ENCODE measurements around the gene LENG9.
"Not testable (repeated sequence)": the region's sequence is repeated elsewhere in the genome, so short reads cannot be mapped to it uniquely, and the experiment has no call there.

Gene LENG9

GRCh38 chr19:54477650-54478049, 14.1 kb upstream of the LENG9 start:
- DNase-seq = no peak

DNA sequence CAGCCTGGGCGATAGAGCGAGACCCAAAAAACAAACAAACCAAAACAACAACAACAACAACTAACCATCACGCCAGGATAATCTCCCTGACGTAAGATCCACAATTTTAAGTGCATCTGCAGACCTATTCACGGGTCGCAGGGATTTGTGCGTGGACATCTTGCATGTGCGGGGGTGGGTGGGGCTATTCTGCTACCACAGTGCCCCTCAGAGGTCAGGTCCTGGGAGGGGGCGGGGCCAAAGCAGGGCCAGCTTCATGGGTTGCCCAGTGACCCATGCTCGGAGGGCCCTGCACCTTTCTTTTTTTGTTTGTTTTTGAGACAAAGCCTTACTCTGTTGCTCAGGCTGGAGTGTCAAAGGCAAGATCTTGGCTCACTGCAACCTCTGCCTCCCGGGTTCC, 12.1 kb upstream of the LENG9 start:
- no peak for DNase-seq

GRCh38 chr19:54473892-54474372, 10.4 kb upstream of the LENG9 start:
- DNase-seq = no peak

DNA sequence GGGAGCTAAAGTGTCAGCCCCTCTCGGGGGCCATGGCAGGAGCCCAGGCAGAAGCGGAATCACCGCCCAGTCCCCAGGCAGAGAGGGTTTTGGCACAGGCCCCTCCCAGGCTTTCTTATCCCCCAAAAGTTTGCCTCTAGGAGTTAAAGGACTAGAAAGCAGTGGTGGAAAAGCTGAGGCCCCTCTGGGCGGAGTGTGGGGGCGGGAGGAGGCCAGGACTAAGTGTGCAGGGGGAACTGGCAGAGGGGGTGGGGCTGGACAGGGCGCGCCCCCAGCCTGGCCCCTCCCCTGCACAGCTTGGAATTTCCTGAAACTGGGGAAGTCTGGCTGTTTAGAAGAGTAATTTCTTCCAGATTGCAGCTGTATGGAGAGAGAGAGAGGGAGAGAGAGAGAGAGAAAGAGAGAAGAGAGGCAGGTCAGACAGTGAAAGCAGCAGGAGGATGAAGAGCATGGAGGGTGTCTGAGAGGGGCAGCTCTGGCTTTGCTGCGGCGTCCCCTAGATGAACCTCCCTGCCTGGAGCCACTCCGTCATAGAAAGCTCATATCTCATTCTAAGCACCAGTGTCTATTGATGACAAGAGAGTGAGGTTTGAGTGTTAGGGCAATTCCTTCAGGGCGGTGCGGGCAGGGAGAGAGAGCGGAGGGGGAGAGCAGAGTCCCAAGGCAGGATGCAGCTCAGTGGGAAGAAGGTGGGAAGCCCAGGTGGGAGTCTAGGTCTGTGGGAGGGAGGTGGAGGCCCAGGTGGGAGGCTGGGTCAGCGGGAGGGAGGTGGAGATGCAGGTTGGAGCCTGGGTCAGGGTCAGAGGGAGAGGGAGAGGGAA, 9.7 kb upstream of the LENG9 start, which contains the start of gene CDC42EP5:
CDC42EP5 (minus strand) TSS at position 226 of the 821 bp plus-strand sequence. CDS start 7,749 bp downstream, outside the sequence.
- no peak for DNase-seq

DNA sequence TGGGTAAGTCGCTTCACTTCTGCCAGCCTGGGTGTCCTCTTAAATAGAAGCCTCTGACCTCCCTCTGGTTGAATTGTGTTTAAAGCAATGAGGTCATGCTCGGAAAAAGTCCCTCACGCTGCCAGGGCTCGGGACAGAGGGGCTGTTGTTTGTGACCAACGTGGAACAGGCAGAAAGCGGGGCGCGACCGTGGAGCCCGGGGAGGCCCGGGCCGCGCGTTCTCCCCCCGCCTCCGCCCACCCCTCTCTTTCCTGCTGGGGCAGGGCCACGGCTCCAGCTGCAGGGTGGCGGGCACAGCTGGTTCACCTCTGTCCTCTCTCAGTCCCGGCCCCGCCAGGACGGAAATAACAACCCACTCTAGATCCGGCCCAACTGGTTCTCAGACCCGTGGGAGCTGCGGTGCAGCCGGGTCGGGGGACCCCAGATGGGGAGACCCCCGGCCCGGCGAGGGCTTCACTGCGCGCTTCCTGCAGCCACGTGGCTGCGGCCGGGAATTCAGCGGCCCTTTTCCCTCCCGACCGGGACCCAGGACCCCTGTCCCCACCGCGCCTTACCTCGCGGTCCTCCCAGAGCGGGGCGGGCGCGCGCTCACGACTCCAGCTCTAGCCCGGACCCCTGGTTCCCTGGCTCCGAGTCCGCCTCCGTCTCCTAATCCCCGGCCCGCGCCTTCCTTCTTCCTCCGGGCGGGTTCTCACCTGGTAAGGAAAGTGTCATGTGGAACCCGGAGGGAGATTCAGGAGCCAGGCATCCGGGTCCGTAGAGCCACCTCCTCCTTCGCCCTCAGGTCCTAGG, 7.6 kb upstream of the LENG9 start:
- no peak for DNase-seq

DNA sequence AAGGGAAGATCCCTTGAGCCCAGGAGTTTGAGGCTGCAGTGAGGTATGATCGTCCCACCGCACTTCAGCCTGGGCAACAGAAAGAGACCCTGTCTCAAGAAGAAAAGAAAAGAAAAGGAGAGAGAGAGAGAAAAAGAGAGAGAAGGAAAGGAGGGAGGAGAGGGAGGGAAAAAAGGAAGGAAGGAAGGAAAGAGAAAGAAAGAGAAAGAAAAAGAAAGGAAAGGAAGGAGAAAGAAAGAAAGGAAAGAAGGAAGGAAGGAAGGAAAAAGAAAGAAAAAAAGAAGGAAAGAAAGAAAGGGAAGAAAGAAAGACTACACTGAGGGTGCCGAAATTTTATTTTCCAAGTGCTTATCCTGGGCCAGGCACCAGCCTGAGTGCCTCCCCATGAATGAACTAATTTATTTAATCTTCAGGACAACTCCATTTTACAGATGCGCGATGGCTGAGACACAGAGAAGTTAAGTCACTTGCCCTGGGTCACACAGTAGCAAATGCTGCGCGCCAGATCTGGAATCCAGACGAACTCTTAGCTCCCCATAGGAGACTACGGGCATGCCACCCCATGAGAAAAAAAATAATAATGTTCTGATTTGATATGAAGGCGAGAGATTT, 6.8 kb upstream of the LENG9 start:
- no peak for DNase-seq

DNA sequence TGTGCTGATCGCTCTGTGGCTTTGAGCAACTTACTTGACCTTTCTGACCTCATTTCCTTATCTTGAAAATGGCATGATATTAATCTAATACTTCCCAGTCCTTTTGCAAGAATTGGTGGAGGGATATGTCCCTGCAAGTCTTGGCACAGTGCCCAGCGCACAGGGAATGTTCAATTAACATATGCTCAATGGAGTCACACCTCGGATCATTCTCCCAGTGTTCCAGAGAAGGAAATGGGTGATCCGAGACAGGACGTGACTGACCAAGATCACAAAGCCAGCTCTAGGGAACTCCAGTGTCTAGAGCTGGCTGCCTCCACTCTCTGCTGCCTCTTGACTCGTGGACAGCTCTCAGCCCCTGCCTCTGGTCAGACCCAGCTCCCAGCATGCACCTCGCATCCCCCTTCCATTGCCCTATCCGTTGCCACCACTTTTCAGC, 5.9 kb upstream of the LENG9 start:
- DNase-seq = no peak

DNA sequence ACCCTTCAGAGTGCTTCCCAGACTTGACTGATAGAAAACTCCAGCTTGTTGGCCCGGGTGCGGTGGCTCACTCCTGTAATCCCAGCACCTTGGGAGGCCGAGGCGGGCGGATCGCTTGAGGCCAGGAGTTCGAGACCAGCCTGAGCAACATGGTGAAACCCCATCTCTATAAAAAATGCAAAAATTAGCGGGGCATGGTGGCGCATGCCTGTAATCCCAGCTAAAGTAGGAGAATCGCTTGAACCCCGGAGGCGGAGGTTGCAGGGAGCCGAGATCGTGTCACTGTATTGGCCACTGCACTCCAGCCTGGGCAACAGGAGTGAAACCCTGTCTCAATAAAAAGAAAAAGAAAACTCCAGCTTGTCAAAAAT, 2.5 kb upstream of the LENG9 start:
- not testable (repeated sequence) for DNase-seq

DNA sequence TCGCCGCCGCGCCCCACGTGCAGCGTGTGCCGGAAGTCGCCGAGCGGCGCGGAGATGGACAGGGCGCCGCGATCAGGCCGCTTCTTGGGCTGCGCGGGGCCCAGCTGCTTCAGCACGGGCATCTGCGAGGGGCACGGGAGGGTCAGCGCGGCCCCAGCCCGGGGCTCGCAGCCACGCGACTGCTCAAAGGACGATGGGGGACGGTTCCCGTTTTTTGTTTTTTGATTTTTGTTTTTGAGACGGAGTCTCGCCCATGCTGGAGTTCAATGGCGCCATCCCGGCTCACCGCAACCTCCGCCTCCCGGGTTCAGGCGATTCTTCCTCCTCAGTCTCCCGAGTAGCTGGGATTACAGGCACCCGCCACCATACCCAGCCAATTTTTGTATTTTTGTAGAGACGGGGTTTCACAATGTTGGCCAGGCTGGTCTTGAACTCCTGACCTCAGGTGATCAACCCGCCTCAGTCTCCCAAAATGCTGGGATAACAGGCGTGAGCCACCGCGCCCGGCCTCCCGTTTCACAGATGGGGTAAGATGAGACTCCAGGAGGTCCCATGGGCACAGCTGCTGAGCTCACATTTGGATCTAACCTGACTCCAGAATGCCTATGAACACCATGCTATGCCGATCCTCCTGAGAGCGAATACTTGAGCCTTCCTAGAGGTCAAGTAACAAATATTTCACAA, 2.0 kb upstream of the LENG9 start:
- DNase-seq = no peak

DNA sequence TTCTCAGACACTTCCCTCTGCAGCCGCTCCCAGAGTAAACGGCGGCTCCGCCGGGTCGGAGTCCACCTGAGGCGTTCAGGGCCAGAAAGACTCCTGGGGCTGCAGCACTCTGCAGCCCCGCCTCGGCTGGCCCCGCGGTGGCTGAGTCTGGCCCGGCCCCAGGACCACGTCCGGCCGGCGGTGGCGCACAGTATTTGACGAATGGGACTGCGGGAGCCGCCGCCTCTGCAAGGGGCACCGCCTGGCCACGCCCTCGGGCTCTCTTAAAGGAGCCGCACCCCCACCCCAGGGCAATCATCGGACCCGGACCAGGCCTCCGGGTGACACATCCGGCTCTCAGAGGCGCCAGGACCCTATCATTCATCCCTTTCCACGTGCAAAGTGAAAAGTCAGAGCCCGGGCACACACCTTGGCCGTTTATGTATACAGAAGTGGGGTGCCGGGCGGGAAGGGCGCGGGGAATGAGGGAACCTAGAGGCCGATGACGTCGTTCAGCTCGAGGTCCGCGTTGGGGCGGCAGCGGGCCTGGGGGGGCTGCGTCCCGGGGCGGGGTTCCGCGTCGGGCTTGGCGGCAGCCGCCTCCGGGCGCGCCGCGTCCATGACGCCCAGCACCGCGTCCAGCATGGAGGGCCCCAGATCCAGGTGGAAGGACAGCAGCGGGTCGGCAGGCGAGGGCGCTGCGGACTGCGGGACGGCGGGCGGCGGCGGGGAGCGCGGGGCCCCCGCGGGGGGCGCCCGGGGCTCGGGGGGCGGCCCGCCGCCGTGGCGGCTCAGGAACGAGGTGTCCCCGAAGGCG, 1.2 kb upstream of the LENG9 start:
- peak; percentile 96 for DNase-seq

DNA sequence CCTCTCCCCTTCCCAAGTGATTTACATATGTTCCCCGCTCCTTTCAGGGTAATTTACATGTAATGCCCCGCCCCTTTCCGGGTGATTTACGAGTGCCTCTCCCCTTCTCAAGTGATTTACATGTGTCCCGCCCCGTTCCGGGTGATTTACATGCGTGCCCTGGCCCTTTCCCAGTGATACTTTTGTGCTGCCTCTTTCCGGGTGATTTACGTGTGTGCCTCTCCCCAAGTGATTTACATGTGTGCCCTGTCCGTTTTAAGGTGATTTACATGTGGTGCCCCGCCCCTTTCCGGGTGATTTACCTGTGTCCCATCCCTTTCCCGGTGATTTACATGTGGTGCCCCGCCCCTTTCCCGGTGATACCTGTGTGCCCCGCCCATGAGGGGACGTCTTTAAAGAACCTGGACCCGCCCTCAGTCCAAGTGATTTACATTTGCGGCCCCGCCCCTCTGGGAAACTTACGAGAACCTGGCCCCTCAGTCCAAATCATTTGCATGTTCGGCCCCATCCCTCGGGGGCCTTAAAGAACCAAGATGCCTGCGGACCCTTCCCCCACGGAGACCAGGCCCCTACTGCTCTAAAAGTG, 559 bp upstream of the LENG9 start:
- DNase-seq = peak; percentile 96

DNA sequence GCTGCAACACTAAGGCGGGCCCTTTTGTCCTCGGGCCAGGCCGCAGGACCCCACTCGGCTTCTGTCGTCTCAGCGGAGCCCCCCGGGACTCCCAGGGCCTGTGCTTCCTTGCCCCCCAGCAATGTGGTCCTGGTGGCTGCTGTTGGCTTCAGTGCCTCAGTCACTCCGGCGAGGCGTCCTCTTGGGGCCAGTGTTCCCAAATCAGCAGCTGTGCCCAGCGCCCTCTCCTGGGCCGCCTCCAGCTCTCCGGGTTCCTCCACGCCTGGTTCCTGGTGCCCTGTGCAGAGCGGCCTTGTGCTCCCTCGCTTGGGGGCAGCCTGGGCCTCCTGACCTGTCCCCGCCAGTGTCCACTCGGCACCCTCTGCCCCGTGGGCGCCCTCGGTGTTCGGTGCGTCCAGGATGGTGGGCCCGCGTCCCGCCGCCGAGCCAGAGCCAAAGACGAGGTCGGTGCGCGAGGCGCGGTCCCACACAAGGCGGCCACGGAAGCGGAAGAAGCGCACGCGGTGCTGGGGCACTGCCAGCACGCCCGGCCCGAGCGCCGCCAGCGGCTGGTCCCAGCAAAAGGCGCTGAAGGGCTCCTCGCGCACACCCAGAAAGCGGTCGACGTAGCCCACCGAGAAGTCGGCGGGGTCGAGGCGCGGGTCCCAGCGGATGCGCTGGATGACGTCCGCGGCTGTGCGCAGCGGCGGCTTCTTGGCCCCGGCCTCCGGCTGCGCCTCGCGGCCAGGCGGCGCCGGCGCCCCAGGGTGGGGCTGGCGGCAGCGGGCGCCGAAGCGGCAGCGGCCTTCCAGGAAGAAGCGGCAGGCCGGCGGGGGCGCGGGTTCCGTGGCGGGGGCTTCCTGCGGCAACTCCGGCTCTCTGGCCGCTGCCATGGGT, 685 bp downstream of the LENG9 start:
- peak; percentile 84 for DNase-seq

DNA sequence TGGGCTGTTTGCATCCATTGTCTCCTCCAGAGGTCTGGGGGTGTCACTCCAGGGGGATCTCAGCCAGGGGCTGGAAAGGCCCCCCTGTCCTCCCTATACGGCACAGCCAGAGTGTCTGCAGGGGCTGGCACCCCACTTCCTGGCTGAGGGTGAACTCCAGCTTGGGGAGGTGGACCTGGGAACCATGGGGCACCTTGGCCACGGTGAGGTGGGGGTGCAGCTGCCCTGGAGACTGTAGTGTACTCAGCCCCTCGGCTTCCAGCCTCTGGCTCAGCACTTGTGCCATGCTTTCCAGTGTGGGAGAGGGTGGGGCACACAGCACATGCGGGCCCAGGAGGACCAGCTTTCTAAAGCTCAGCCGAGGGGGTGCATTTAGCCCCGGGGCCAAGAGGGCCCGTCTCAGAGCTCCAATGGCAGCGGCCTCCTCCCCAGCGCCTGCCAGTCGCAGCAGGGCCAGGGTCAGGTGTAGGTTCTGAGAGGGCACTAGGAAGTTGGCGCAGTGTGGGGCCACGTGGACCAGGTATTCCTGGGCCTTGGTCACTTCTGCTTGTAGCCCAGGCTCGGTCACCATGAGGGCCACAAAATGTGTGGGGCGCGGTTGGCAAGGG, 1.4 kb downstream of the LENG9 start:
- DNase-seq = no peak

DNA sequence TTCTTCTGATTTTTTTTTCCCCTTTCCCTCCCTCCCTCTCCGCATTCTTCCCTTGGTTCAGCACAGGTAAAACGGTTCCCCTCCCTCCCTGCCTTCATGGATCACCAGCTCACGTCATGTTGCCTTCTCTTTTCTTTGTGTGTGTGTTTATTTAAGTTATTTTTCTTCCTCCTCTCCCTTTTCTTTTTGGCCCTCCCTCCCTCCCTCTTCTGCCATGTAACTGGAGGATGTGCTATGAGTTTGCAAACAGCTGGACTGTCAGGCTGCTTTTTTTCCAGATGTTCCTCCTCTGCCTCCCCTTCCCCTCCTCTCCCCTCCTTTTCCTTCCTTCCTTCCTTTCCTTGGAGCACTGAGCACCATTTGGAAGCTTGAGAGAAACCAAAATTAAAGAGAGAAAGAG, 2.0 kb downstream of the LENG9 start:
- DNase-seq = no peak

DNA sequence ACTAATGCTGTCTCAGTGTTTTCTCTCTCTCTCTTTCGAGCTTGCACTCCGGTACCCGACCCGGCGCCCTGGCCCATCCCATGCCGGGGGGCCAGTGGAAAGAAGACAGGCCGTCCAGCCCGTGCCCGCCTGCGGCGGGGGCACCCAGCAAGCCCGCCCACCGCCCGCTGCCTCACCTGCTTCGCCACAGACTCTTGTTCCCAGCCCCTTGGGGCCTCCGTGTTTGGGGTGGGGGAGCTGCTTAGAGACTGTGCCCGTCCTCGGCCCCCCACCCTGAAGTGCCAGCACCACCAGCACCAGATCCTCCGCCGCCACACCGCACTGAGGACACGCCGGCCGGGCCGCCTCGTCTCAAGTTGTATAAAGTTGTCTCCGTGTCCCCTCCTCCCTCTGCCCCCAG, 2.4 kb downstream of the LENG9 start:
- DNase-seq = no peak

DNA sequence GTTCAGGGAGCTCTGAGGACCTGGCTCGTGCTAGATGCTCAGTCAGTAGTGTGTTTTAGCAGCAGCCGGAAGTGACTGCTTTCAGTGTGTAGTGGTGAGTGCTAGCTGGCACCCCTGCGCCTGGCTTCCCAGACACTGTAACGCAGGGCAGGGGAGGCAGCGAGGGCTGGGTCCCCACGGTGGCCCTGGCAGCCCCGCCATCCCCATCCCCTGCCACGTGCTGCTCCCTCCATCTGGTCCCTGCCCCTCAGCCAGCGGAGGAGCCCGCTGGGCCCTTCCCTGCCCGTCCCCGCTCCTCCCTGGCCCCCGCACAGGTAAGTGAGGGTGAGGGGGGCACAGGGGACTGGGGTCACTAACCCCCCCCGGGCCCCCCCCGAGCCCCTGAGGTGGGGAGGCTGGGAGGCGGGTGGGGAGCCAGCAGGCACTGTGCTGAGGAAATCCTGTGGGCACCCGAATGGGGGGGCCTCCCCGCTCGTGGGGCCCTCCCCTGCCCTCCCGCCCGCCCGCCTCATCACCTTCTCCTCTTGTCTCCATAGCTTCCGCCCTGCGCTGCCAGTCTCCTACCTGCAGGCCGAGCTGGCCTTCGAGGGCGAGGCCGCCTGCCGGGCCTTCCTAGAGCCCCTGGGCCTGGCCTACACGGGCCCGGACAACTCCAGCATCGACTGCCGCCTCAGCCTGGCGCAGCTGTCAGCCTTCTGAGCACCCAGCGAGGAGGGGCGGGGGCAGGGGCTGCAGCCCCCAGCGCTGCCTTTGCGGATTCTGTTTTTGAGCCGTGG, 3.2 kb downstream of the LENG9 start:
- DNase-seq = no peak

DNA sequence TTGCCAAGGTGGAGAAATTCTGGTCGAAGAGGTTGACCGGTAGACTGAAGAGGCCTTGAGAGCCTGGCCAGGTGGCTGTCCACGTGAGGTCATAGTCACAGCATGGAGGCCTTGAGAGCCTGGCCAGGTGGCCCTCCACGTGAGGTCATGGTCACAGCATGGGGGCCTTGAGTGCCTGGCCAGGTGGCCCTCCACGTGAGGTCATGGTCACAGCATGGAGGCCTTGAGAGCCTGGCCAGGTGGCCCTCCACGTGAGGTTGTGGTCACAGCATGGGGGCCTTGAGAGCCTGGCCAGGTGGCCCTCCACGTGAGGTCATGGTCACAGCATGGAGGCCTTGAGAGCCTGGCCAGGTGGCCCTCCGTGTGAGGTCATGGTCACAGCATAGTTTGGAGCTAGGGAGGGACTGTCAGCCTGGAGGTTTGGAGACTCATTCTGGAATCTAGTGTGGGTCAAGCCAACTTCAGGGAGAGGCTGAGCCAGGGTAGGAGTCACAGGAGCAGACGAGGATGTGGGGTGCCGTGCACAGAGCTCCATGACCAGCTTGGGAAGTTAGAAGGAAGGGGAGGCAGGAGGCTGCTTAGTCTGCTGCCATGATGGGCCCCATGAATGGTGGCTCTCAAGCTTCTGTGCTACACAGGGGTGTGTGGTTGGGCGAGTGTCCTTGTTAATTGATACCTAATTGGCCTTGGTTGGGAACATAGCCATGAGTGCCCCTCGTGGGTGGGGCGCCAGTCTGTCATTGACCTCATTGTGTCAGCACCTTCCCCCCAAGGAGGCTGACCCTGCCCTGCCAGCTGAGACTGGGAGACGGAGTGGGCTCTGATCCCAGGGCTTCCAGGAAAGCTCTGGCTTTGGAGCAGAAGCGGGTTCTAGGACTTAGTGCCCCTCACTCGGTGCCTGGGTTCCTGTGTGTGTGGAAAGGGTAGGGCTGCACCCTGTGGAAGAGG, 4.0 kb downstream of the LENG9 start:
- DNase-seq = no peak

- DNase-seq = no peak
Measured at GRCh38 chr19:54458648-54459281, 4.8 kb downstream of the LENG9 start.

All from hematopoietic multipotent progenitor cell treated with erythropoietin and hydrocortisone succinate and interleukin-3 and kit ligand, for 6 days (in vitro differentiated cells).